Mammary epithelial cell (primary cell): Measurements from ENCODE around the gene DENND4C.

Experiments
- CTCF ChIP-seq, 2 donors: IDR thresholded peaks in 1 of 2; conservative IDR thresholded peaks in 1 of 2; 2 replicates each; pipeline ENCODE4 v1.5.1; 2011 to 2012; ENCODE audit warnings: inconsistent platforms in 2 of 2, low read length in 2 of 2, mild to moderate bottlenecking in 2 of 2, control low read depth in 1 of 2, low read depth in 1 of 2; ENCODE audit not compliant: insufficient read depth in 1 of 2; ENCODE audit errors: extremely low read depth in 1 of 2
- EZH2 ChIP-seq: IDR thresholded peaks from 2 replicates; pipeline ENCODE4 v1.6.1; 2012; ENCODE audit warnings: low read length, inconsistent platforms, borderline replicate concordance

GRCh38 chr9:19231904-19232822, 1.7 kb downstream of the DENND4C start:
- no peak for TF ChIP-seq EZH2
- TF ChIP-seq CTCF (conservative IDR thresholded peaks at IDR 0.05 in 1 of 2, IDR thresholded peaks at IDR 0.05 in 1 of 2; ENCODE audit: extremely low read depth in 1 of 2, insufficient read depth in 1 of 2, low read depth in 1 of 2, low read length in 2 of 2) = no peak
